HepG2 (cell line): ENCODE results near the gene HLA-G. TPM values are rescaled to one million over a fixed set of nuclear protein-coding genes. Genes with fewer than 3 reads are reported as not detected.

Experiments used
- ATAC-seq: fragments of 200-7000 bp; cut with Tn5 transposase; 3 replicates; pipeline ENCODE4 v1.9.1; 2020; ENCODE audit warnings: mild to moderate bottlenecking, moderate library complexity
- BruUV-seq: library from RNA; stranded (reverse); fragments of 400-500 nt; replicated peaks from 2 replicates; lab custom pipeline; 2021; lab: Mats Ljungman, UMichigan
- CTCF ChIA-PET: fragments of 300-600 bp; formaldehyde crosslinking; extraction: SDS; loops from one replicate; lab custom pipeline; 2021; ENCODE audit warnings: low total read pairs, inconsistent platforms, low intra/inter-chr PET ratio; lab: Yijun Ruan, JAX
- POLR2A ChIA-PET: fragments of 350-600 bp; sonication (Branson Sonifier 250); formaldehyde crosslinking; loops from one replicate; lab custom pipeline; 2020; ENCODE audit warnings: antibody characterized with exemption, inconsistent platforms; lab: Yijun Ruan, JAX
- DNase-seq: peaks from one replicate; pipeline ENCODE4 v3.0.0-alpha.2; 2015; ENCODE audit warnings: low spot score
- FAIRE-seq: peaks from 3 replicates; lab custom pipeline; 2011; peaks lifted over from hg19 to GRCh38; lab: Jason Lieb, UNC
- H2AFZ ChIP-seq: one replicate; pipeline ENCODE4 v1.6.1; 2011; ENCODE audit warnings: low read length, inconsistent platforms
- H3K27ac ChIP-seq: fragments of 300-600 bp; 3 replicates; pipeline ENCODE4 v1.8.0; 2011; ENCODE audit warnings: mixed run types, mild to moderate bottlenecking, mixed read lengths, low read length, inconsistent platforms; ENCODE audit not compliant: insufficient read depth; ENCODE audit errors: extremely low read length
- H3K27me3 ChIP-seq, 2 experiments: fragments of 200-600 bp in 1 of 2; 2 replicates in 1 of 2; 3 replicates in 1 of 2; pipeline versions ENCODE4 v1.6.0 to v1.8.0; 2011; ENCODE audit warnings: low read length in 2 of 2, mild to moderate bottlenecking in 2 of 2, moderate library complexity in 2 of 2, inconsistent platforms in 1 of 2; ENCODE audit not compliant: insufficient read depth in 2 of 2, control insufficient read depth in 1 of 2
- H3K36me3 ChIP-seq, 2 experiments: fragments of 200-600 bp in 1 of 2; replicated peaks in 1 of 2; 2 replicates in 1 of 2; 3 replicates in 1 of 2; pipeline versions ENCODE4 v1.5.1 to v1.8.0; 2011; ENCODE audit warnings: low read length in 2 of 2, inconsistent platforms in 1 of 2; ENCODE audit not compliant: insufficient read depth in 2 of 2, control insufficient read depth in 1 of 2
- H3K4me1 ChIP-seq: 2 replicates; pipeline ENCODE4 v1.5.1; 2012; ENCODE audit warnings: low read length, inconsistent platforms; ENCODE audit not compliant: insufficient read depth
- H3K4me2 ChIP-seq: 2 replicates; pipeline ENCODE4 v1.6.0; 2011; ENCODE audit warnings: low read depth, low read length, inconsistent platforms
- H3K4me3 ChIP-seq, 3 experiments: fragments of 200-600 bp in 1 of 3; sonication (generic), shearing (Covaris generic) in 1 of 3; replicated peaks in 1 of 3; 2 replicates each; pipeline ENCODE4 v1.5.1; 2011 to 2016; ENCODE audit warnings: low read length in 3 of 3, inconsistent platforms in 2 of 3, low read depth in 2 of 3, mild to moderate bottlenecking in 2 of 3, control low read depth in 1 of 3, mixed read lengths in 1 of 3; ENCODE audit not compliant: insufficient read depth in 1 of 3
- H3K79me2 ChIP-seq: one replicate; pipeline ENCODE4 v1.6.1; 2011; ENCODE audit warnings: low read length, inconsistent platforms; ENCODE audit not compliant: insufficient read depth
- H3K9ac ChIP-seq: 2 replicates; pipeline ENCODE4 v1.6.0; 2011; ENCODE audit warnings: mild to moderate bottlenecking, low read depth, low read length, inconsistent platforms; ENCODE audit not compliant: insufficient read depth
- H3K9me3 ChIP-seq: 2 replicates; pipeline ENCODE4 v1.5.1; 2012; ENCODE audit warnings: mild to moderate bottlenecking, low read length
- H4K20me1 ChIP-seq: 2 replicates; pipeline ENCODE4 v1.6.0; 2011; ENCODE audit warnings: inconsistent platforms, mild to moderate bottlenecking, low read length, moderate library complexity; ENCODE audit not compliant: insufficient read depth
- AKNA ChIP-seq: sonication (generic); formaldehyde crosslinking; IDR thresholded peaks from 2 replicates; pipeline ENCODE4 v1.4.0; 2020; ENCODE audit warnings: missing genetic modification reagents, borderline replicate concordance
- ASH2L ChIP-seq: fragments of 300-600, 200-600 bp; sonication (generic); IDR thresholded peaks from 2 replicates; pipeline ENCODE4 v1.7.0; 2017; ENCODE audit warnings: low read depth, mild to moderate bottlenecking, moderate library complexity, mixed read lengths, low read length; ENCODE audit not compliant: insufficient read length
- HIVEP1 ChIP-seq: sonication (generic); formaldehyde crosslinking; IDR thresholded peaks from 2 replicates; pipeline ENCODE4 v1.4.0; 2020; ENCODE audit warnings: mild to moderate bottlenecking, missing genetic modification reagents
- TP53 ChIP-seq: sonication (generic); formaldehyde crosslinking; conservative IDR thresholded peaks from 2 replicates; pipeline ENCODE4 v1.4.0; 2020; ENCODE audit warnings: missing genetic modification reagents
- ZNF235 ChIP-seq: sonication (generic); formaldehyde crosslinking; IDR thresholded peaks from 2 replicates; pipeline ENCODE4 v1.8.1; 2023; ENCODE audit warnings: mild to moderate bottlenecking, missing genetic modification reagents, borderline replicate concordance
- ZNF24 ChIP-seq: fragments of 450-650 bp; IDR thresholded peaks from 2 replicates; pipeline ENCODE4 v1.6.1; 2017; ENCODE audit warnings: antibody characterized with exemption, mild to moderate bottlenecking
- ZNF780A ChIP-seq: sonication (generic); formaldehyde crosslinking; IDR thresholded peaks from 2 replicates; pipeline ENCODE4 v1.8.0; 2022; ENCODE audit warnings: mild to moderate bottlenecking, missing genetic modification reagents, moderate library complexity
- ZSCAN31 ChIP-seq: sonication (generic); formaldehyde crosslinking; IDR thresholded peaks from 2 replicates; pipeline ENCODE4 v1.5.0; 2020; ENCODE audit warnings: low read depth, mild to moderate bottlenecking, missing genetic modification reagents
- WGBS: methylation state at CpG from one replicate; pipeline ENCODE4 v1.1.6; 2017; ENCODE audit warnings: low lambda C conversion rate; 5-methylcytosine and 5-hydroxymethylcytosine counted together
- in situ Hi-C: cut with HindIII; loops from 2 replicates; pipeline ENCODE4 v1.10.0; 2017; ENCODE audit warnings: low pct_unique_long_range_greater_than_20kb; ENCODE audit not compliant: extremely low pct_ligation_motif_present
- intact Hi-C: fragments of 100-400 bp; cut with micrococcal nuclease; formaldehyde crosslinking; loops from one replicate; pipeline ENCODE4 v1.10.0; 2022; ENCODE audit not compliant: unreplicated experiment
- polyA plus RNA-seq, 8 experiments: library from polyadenylated mRNA; depleted of rRNA in 3 of 8; stranded (reverse) in 7 of 8; unstranded in 1 of 8; fragments of >200 nt; fragmentation: Illumina TruSeq in 4 of 8; extraction: Trizol in 4 of 8; gene quantifications; 2 replicates each; pipeline versions ENCODE4 v1.2.1 to v1.2.3, GENCODE V29; 2011 to 2016; ENCODE audit warnings: low read depth in 4 of 8, missing spikeins in 1 of 8, mixed read lengths in 1 of 8; ENCODE audit not compliant: insufficient read depth in 1 of 8
- total RNA-seq, 5 experiments: library from RNA; depleted of rRNA; stranded (reverse); fragments of >200 nt; fragmentation: Illumina TruSeq; extraction: Trizol; gene quantifications; 2 replicates each; pipeline ENCODE4 v1.2.3, GENCODE V29; 2016; ENCODE audit warnings: low read depth in 1 of 5
- TF ChIP-seq, protein P1 (sequence below): sonication (generic); formaldehyde crosslinking; IDR thresholded peaks from 2 replicates; pipeline ENCODE4 v1.4.0; 2020; ENCODE audit warnings: mild to moderate bottlenecking, missing genetic modification reagents

Gene HLA-G
- total and polyA plus RNA-seq, 2 of the 13 experiments (the other 11 are each of a cell fraction or from before 2014, with no cell fraction given): 0.29 to 0.30 TPM

- TF ChIP-seq, protein P1, sequence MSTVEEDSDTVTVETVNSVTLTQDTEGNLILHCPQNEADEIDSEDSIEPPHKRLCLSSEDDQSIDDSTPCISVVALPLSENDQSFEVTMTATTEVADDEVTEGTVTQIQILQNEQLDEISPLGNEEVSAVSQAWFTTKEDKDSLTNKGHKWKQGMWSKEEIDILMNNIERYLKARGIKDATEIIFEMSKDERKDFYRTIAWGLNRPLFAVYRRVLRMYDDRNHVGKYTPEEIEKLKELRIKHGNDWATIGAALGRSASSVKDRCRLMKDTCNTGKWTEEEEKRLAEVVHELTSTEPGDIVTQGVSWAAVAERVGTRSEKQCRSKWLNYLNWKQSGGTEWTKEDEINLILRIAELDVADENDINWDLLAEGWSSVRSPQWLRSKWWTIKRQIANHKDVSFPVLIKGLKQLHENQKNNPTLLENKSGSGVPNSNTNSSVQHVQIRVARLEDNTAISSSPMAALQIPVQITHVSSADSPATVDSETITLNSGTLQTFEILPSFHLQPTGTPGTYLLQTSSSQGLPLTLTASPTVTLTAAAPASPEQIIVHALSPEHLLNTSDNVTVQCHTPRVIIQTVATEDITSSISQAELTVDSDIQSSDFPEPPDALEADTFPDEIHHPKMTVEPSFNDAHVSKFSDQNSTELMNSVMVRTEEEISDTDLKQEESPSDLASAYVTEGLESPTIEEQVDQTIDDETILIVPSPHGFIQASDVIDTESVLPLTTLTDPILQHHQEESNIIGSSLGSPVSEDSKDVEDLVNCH (CRISPR knock-in tag): no peak
- TF ChIP-seq ZSCAN31 (no peak), HIVEP1 (no peak), ZNF780A (CRISPR knock-in tag) (no peak)
Measured at GRCh38 chr6:29826271-29826670, 1.4 kb upstream of the HLA-G start (continued).

GRCh38 chr6:29828471-29828797, 809 bp downstream of the HLA-G start:
- Histone ChIP-seq H3K9ac (no peak overlapping the region), H3K27me3 (peaks cover 4 to 8% of the 10 kb centered on the region in 2 experiments; a peak in 2 of 5 replicates), H2AFZ (no peak overlapping the region), H3K4me3 (no peak overlapping the region), H3K36me3 (no peaks in the 10 kb centered on the region), H3K79me2 (no peaks in the 10 kb centered on the region), H3K27ac (no peak overlapping the region), H3K4me2 (no peak overlapping the region), H4K20me1 (no peaks in the 10 kb centered on the region), H3K4me1 (no peaks in the 10 kb centered on the region), H3K9me3 (no peaks in the 10 kb centered on the region)
- in situ Hi-C loops (no loop called here), intact Hi-C loops (no loop called here)
- WGBS: 70% methylated on average over 14 of the region's 26 CpGs
- DNase-seq: no peak
- POLR2A ChIA-PET: no interaction called here
- no peak for FAIRE-seq
- CTCF ChIA-PET: no interaction called here
- no peak for ATAC-seq
- BruUV-seq: no TSS peak
- no peak for TF ChIP-seq ASH2L
- no peak for TF ChIP-seq TP53 (CRISPR knock-in tag)
- TF ChIP-seq ZNF24: no peak
- no peak for TF ChIP-seq AKNA
- no peak for TF ChIP-seq ZNF235 (CRISPR knock-in tag)
